Stimulated activated CD8-positive, alpha-beta memory T cell treated with anti-CD3 and anti-CD28 coated beads, Interleukin-4, amount 100 ng/mL, for 24 hours (primary cell): Measurements from ENCODE around the gene SETD6.
A peak's percentile ranks its signal among the peaks of the same experiment; 100 is the strongest.
"Not testable (repeated sequence)": the region's sequence is repeated elsewhere in the genome, so short reads cannot be mapped to it uniquely, and the experiment has no call there.

Source experiments
- DNase-seq: peaks from one replicate; pipeline ENCODE4 v3.0.0-alpha.2; 2020; ENCODE audit warnings: low read depth

Gene SETD6

GRCh38 chr16:58515125-58515870, at the start of gene SETD6:
Gene SETD6 (plus strand): TSS chr16:58515517. CDS start chr16:58515538, 21 bp downstream.
- DNase-seq, result peak; percentile 74

GRCh38 chr16:58465817-58466216, 49.5 kb upstream of the SETD6 start:
- DNase-seq, result no peak

- no peak for DNase-seq
These were observed 48.9 kb upstream of the SETD6 start for GRCh38 chr16:58466396-58466795.

- no peak for DNase-seq
These were observed 47.4 kb upstream of the SETD6 start for GRCh38 chr16:58467905-58468304.

- DNase-seq, result no peak
These were observed 43.9 kb upstream of the SETD6 start for GRCh38 chr16:58471209-58471975.

- DNase-seq, result no peak
These were observed 43.1 kb upstream of the SETD6 start for GRCh38 chr16:58472266-58472665.

GRCh38 chr16:58472827-58473226, 42.5 kb upstream of the SETD6 start:
- DNase-seq, result no peak

- DNase-seq, result no peak
These were observed 41.0 kb upstream of the SETD6 start for GRCh38 chr16:58474296-58474695.

GRCh38 chr16:58475091-58475619, 40.2 kb upstream of the SETD6 start:
- no peak for DNase-seq

- no peak for DNase-seq
These were observed 38.5 kb upstream of the SETD6 start for GRCh38 chr16:58476791-58477190.

GRCh38 chr16:58478427-58478826, 36.9 kb upstream of the SETD6 start:
- DNase-seq, result no peak

- DNase-seq, result no peak
These were observed 34.0 kb upstream of the SETD6 start for GRCh38 chr16:58481226-58481869.

- DNase-seq, result no peak
These were observed 33.4 kb upstream of the SETD6 start for GRCh38 chr16:58481931-58482330.

GRCh38 chr16:58485184-58485887, 30.0 kb upstream of the SETD6 start:
- no peak for DNase-seq

- peak; percentile 60 for DNase-seq
These were observed 27.6 kb upstream of the SETD6 start for GRCh38 chr16:58487566-58488351.

- DNase-seq, result no peak
These were observed 26.8 kb upstream of the SETD6 start for GRCh38 chr16:58488531-58488930.

GRCh38 chr16:58490065-58490464, 25.3 kb upstream of the SETD6 start:
- no peak for DNase-seq

- not testable (repeated sequence) for DNase-seq
These were observed 24.8 kb upstream of the SETD6 start for GRCh38 chr16:58490539-58490938.

- no peak for DNase-seq
These were observed 23.3 kb upstream of the SETD6 start for GRCh38 chr16:58492066-58492465.

GRCh38 chr16:58492735-58493134, 22.6 kb upstream of the SETD6 start:
- no peak for DNase-seq

GRCh38 chr16:58493756-58494431, 21.4 kb upstream of the SETD6 start:
- DNase-seq, result no peak
